ENCODE data around the gene AGAP3.
A peak's percentile ranks its signal among the peaks of the same experiment; 100 is the strongest.

Gene AGAP3

DNA sequence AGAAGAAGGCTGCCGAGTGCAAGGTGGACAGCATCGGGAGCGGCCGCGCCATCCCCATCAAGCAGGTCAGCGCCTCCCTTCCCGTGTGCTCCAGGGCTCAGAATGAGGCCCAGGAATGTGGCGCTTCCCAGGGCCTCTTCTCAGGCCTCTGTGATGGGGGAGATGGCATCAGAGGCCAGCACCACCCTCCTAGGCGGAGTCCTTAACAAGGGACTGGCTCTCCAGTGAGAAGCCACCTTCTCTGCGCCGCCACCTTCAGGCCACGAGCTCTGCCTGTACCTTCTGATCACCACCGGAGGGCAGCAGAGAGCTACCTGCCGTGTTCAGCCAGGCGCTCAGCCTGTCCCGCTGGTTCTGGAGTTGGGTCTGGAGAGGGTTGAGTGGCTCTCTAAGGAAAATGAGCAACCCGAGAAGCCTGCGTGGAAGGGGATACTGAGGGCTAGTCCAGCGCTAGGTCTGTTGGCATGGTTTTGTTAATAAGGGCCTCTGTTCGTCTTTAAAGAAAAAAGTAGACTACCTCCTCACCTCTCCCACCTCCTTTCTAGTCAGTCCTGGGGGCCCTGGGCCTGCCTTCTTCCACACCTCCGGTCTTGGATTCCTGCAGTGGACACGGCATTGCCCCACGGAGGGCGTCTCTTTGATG lies 37.7 kb downstream of the AGAP3 start:
- Histone ChIP-seq H3K4me3 (ENCODE audit: severe bottlenecking) (no peak overlapping the region), H3K27me3 (ENCODE audit: insufficient read depth, poor library complexity, severe bottlenecking) (no peaks in the 10 kb centered on the region), H3K4me1 (ENCODE audit: insufficient read depth, poor library complexity, severe bottlenecking) (no peaks in the 10 kb centered on the region), H3K27ac (ENCODE audit: poor library complexity, severe bottlenecking) (no peak overlapping the region), H3K9me3 (ENCODE audit: severe bottlenecking) (no peaks in the 10 kb centered on the region), H3K36me3 (ENCODE audit: low read depth) (peaks cover 65% of the 10 kb centered on the region)
- TF ChIP-seq, protein P1, sequence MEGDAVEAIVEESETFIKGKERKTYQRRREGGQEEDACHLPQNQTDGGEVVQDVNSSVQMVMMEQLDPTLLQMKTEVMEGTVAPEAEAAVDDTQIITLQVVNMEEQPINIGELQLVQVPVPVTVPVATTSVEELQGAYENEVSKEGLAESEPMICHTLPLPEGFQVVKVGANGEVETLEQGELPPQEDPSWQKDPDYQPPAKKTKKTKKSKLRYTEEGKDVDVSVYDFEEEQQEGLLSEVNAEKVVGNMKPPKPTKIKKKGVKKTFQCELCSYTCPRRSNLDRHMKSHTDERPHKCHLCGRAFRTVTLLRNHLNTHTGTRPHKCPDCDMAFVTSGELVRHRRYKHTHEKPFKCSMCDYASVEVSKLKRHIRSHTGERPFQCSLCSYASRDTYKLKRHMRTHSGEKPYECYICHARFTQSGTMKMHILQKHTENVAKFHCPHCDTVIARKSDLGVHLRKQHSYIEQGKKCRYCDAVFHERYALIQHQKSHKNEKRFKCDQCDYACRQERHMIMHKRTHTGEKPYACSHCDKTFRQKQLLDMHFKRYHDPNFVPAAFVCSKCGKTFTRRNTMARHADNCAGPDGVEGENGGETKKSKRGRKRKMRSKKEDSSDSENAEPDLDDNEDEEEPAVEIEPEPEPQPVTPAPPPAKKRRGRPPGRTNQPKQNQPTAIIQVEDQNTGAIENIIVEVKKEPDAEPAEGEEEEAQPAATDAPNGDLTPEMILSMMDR (IDR thresholded peaks at IDR 0.05; ENCODE audit: poor library complexity, severe bottlenecking) = peak; percentile 94
- peak; percentile 87 for ATAC-seq (ENCODE audit: low read depth)
- DNase-seq (ENCODE audit: low spot score) = no peak

DNA sequence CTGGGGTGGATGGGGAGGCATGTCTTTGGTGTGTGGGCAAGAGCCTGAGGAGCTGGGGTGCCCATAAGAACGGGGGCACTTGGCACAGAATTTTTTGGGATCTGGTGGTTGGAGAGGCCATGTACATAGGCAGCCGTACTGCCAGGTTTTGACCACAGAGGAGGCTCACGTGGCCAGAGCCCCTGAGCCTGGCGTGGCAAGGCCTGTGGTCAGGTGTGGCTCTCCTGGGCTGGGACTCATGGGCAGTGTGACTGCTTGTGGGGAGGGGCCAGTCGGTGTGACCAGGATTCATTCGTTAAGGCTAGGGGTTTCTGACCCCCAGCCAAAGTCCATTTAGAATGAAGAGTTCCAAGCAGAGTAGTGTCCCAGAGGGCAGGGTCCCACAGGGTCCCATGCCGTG lies 38.2 kb downstream of the AGAP3 start:
- Histone ChIP-seq H3K9me3 (ENCODE audit: severe bottlenecking) (no peaks in the 10 kb centered on the region), H3K27ac (ENCODE audit: poor library complexity, severe bottlenecking) (no peak overlapping the region), H3K36me3 (ENCODE audit: low read depth) (peaks cover 61% of the 10 kb centered on the region), H3K4me1 (ENCODE audit: insufficient read depth, poor library complexity, severe bottlenecking) (no peaks in the 10 kb centered on the region), H3K27me3 (ENCODE audit: insufficient read depth, poor library complexity, severe bottlenecking) (no peaks in the 10 kb centered on the region), H3K4me3 (ENCODE audit: severe bottlenecking) (no peak overlapping the region)
- TF ChIP-seq, protein P1 (IDR thresholded peaks at IDR 0.05; ENCODE audit: poor library complexity, severe bottlenecking) = no peak
- ATAC-seq (ENCODE audit: low read depth) = no peak
- no peak for DNase-seq (ENCODE audit: low spot score)

DNA sequence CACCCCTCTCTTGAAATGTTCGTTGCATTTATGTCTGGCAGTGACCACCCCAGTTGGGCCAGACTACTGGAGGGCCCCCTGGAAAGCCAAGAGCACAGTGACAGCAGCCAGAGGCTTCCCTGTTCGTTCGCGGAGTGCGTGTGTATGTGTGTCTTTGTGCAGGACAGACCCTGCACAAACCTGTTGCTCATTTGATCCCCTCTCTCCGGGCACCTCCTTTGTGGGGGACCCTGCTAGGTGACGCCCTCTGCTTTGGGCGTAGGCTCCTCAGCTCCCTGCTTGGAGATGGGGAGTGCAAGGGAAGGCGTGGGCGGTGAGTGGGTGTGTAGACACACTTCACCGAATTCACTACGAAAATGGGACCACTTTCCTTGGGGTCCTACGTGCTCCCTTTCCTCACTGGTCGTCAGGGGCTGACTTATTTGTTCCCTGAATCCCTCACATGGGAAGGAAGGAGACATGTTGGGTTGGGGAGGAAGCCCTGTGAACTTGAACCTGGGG lies 38.7 kb downstream of the AGAP3 start:
- Histone ChIP-seq H3K27me3 (ENCODE audit: insufficient read depth, poor library complexity, severe bottlenecking) (no peaks in the 10 kb centered on the region), H3K27ac (ENCODE audit: poor library complexity, severe bottlenecking) (no peak overlapping the region), H3K4me1 (ENCODE audit: insufficient read depth, poor library complexity, severe bottlenecking) (no peaks in the 10 kb centered on the region), H3K9me3 (ENCODE audit: severe bottlenecking) (no peaks in the 10 kb centered on the region), H3K36me3 (ENCODE audit: low read depth) (peaks cover 63% of the 10 kb centered on the region), H3K4me3 (ENCODE audit: severe bottlenecking) (no peak overlapping the region)
- no peak for ATAC-seq (ENCODE audit: low read depth)
- no peak for DNase-seq (ENCODE audit: low spot score)
- TF ChIP-seq, protein P1 (IDR thresholded peaks at IDR 0.05; ENCODE audit: poor library complexity, severe bottlenecking) = no peak

DNA sequence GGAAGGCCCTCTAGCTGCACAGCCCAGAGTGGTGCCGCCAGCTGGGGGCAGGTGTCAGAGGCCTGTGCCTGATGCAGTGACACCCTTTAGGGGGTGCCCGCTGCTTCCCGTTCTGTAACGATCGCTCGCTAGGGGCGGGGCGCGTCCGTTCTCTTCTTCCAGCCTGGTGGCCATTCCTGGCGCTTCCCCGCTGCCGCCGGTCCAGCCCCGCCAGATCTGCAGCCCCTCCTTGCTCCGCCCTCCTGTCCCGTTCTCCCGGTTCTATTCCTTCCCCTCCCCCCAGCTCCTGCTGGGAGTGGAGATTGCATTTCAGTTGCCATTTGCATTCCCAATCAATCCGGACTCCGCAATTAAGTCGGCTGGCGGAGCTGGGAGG lies 39.2 kb downstream of the AGAP3 start:
- no peak for ATAC-seq (ENCODE audit: low read depth)
- no peak for DNase-seq (ENCODE audit: low spot score)
- Histone ChIP-seq H3K9me3 (ENCODE audit: severe bottlenecking) (no peaks in the 10 kb centered on the region), H3K27me3 (ENCODE audit: insufficient read depth, poor library complexity, severe bottlenecking) (no peaks in the 10 kb centered on the region), H3K4me1 (ENCODE audit: insufficient read depth, poor library complexity, severe bottlenecking) (no peaks in the 10 kb centered on the region), H3K36me3 (ENCODE audit: low read depth) (peaks cover 63% of the 10 kb centered on the region), H3K4me3 (ENCODE audit: severe bottlenecking) (no peak overlapping the region), H3K27ac (ENCODE audit: poor library complexity, severe bottlenecking) (no peak overlapping the region)
- TF ChIP-seq, protein P1 (IDR thresholded peaks at IDR 0.05; ENCODE audit: poor library complexity, severe bottlenecking) = no peak

DNA sequence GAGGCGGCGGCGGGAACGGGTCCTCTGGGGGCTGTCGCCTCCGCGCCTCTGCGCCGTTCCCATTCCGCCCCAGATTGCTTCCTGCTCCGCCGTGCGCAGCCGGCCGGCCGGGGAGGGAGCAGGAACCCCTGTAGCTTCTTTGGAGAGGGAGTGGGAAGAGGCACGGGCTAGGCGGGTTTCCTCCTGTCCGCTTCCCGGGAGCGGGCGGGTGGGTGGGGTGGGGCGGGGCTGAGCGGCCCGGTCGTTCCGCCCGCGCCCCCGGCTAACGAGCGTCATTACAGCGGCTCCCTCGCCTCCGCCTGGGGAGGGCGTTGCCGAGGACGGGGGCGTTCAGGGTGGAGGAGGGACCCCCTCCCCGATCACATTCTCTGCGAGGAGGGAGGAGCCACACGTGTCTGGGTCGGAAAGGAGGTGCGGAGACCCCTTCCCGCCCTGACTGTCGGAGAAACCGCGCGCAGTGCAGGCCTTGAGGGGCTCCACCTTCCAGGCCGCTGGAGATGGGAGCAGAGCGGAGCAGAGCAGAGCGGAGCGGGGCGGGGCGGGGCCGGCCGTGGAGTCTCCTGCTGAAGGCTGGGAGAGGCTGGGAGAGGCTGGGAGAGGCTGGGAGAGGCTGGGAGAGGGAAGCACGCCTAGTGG lies 39.7 kb downstream of the AGAP3 start:
- TF ChIP-seq, protein P1 (IDR thresholded peaks at IDR 0.05; ENCODE audit: poor library complexity, severe bottlenecking) = no peak
- Histone ChIP-seq H3K27me3 (ENCODE audit: insufficient read depth, poor library complexity, severe bottlenecking) (no peaks in the 10 kb centered on the region), H3K27ac (ENCODE audit: poor library complexity, severe bottlenecking) (no peak overlapping the region), H3K9me3 (ENCODE audit: severe bottlenecking) (no peaks in the 10 kb centered on the region), H3K4me3 (ENCODE audit: severe bottlenecking) (no peak overlapping the region), H3K36me3 (ENCODE audit: low read depth) (peaks cover 63% of the 10 kb centered on the region), H3K4me1 (ENCODE audit: insufficient read depth, poor library complexity, severe bottlenecking) (no peaks in the 10 kb centered on the region)
- DNase-seq (ENCODE audit: low spot score) (no peak), ATAC-seq (ENCODE audit: low read depth) (no peak)

Measured in RWPE2 (cell line).